ENCODE measurements around the gene E2F8.

The E2F8 gene

DNA sequence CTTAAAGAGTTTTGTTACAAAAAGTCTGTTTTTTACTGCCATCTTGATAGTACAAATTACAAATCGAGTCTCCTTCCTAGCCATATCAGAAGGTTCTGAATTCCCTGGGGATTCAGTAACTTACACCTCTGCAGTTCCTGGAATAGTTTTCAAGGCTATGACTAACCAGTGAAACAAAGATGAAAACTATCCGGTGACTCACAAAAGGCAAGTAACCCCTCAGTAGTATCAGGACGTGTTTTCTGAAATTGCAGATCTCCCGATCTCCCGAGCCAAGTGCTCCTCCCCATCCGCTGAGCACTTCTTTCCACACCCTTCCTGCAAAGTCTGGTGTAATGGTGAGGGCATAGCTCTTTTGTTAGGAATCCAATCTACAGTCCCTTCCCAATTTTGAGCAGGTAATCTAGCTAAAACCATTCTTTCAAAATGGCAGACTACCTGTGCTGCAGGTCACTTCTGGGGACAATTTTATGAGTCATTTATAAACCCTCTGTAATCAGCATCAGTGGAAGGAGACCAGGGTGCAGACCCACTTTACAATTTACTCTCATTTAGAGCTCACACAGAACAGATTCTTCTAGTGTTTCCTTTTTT is 7.7 kb downstream of the E2F8 start:
- TF ChIP-seq, protein P1, sequence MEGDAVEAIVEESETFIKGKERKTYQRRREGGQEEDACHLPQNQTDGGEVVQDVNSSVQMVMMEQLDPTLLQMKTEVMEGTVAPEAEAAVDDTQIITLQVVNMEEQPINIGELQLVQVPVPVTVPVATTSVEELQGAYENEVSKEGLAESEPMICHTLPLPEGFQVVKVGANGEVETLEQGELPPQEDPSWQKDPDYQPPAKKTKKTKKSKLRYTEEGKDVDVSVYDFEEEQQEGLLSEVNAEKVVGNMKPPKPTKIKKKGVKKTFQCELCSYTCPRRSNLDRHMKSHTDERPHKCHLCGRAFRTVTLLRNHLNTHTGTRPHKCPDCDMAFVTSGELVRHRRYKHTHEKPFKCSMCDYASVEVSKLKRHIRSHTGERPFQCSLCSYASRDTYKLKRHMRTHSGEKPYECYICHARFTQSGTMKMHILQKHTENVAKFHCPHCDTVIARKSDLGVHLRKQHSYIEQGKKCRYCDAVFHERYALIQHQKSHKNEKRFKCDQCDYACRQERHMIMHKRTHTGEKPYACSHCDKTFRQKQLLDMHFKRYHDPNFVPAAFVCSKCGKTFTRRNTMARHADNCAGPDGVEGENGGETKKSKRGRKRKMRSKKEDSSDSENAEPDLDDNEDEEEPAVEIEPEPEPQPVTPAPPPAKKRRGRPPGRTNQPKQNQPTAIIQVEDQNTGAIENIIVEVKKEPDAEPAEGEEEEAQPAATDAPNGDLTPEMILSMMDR (IDR thresholded peaks at IDR 0.05; ENCODE audit: low read length, missing control alignments): no peak
- H3K4me3 ChIP-seq (replicated peaks; ENCODE audit: low read depth, low read length): no peak overlapping the region
- DNase-seq (ENCODE audit: low read depth): peak; percentile 88

DNA sequence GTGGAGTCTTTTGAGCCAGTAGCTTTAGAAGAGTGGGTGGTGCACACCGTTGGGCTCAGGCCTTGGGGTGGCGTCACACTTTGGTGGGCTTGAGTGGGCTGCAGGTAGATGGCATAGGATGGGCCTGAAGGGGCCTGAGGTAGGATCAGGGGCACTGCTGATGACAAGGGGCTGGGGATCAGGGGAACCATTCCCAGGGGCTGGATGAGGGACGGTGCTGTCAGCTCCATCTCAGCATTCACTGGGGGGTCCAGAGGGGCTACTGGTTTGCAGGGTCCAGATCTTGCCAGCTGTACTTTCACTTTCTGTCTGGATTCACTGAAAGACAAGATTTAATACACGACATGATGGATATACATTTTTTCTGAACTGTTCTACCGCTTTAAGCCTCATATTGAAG is 11.1 kb downstream of the E2F8 start:
- TF ChIP-seq, protein P1 (IDR thresholded peaks at IDR 0.05; ENCODE audit: low read length, missing control alignments): no peak
- DNase-seq (ENCODE audit: low read depth): no peak
- no peak overlapping the region for H3K4me3 ChIP-seq (replicated peaks; ENCODE audit: low read depth, low read length)

DNA sequence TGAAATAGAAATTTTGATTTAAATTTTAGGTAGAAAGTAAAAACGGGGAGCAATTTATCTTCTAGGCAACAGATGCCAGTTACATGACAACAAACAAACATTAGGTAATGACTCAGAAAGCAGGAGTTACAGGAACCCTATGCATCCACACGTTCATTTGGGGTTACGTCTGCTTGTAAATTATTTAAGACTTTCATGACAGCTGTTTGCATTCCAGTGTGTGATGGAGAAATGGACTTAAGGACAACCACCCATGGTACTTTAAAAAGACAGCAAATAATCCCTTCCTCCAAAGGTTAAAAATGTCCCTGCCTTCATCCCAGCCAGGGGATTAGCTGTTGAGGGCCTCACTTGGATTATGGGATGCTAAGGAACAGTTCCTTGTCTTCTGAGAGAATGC is 11.8 kb downstream of the E2F8 start:
- no peak overlapping the region for H3K4me3 ChIP-seq (replicated peaks; ENCODE audit: low read depth, low read length)
- TF ChIP-seq, protein P1 (IDR thresholded peaks at IDR 0.05; ENCODE audit: low read length, missing control alignments): no peak
- DNase-seq (ENCODE audit: low read depth): no peak

DNA sequence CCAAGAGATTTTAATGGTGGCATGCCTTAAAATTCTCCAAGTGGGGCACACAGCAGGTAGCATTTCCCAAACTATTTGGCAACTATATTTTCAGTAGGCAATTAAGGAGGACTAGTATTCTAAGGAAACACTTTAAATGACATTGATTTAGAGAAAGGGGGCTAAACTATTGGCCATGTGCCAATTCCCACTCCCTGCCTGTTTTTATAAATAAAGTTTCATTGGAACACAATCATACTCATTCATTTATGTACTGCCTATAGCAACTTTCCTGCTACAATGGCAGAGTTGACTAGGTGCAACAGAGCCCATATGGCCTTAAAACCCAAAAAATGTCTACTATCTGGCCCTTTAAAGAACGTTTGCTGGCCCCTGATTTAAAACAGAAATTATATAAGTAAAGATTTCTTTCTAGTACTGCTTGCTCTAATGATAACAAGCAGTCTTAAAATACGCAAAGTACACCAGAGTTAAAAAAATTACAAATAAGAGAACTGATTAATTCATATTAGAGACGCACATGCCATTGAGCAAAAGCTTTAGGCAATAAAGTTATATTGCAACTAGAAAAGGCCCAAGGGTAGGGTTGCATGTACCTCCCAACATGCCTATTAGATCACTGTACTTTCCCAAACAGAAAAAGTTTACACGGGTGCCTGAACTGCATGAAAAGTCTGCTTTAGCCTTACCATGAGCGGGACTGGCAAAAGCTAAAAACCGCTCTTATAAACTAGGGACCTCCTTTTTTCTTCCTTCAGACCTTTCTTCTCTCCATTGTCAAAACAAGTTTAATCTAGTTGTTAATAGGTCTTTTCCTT is 14.2 kb downstream of the E2F8 start:
- TF ChIP-seq, protein P1 (IDR thresholded peaks at IDR 0.05; ENCODE audit: low read length, missing control alignments): no peak
- no peak for DNase-seq (ENCODE audit: low read depth)
- H3K4me3 ChIP-seq (replicated peaks; ENCODE audit: low read depth, low read length): no peak overlapping the region

DNA sequence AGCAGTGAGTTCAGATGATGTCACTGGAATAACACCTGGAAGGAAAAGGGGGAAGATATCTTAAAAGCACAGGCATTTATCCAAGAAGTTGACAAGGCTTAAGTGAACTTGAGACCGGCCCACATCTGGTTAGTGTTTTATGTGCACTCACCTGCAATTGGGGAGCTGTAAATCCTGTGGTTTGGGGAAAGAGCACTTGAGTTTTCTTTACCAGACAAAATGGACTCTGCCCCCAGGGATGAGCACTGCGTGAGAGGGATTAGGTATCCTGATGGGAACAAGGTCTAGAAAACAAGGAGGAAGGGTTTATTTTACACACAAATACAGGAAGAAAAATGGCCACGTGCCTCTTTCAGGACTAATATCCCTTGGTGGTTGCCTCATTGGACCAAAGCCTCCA is 15.2 kb downstream of the E2F8 start:
- H3K4me3 ChIP-seq (replicated peaks; ENCODE audit: low read depth, low read length): no peak overlapping the region
- TF ChIP-seq, protein P1 (IDR thresholded peaks at IDR 0.05; ENCODE audit: low read length, missing control alignments): no peak
- DNase-seq (ENCODE audit: low read depth): no peak

DNA sequence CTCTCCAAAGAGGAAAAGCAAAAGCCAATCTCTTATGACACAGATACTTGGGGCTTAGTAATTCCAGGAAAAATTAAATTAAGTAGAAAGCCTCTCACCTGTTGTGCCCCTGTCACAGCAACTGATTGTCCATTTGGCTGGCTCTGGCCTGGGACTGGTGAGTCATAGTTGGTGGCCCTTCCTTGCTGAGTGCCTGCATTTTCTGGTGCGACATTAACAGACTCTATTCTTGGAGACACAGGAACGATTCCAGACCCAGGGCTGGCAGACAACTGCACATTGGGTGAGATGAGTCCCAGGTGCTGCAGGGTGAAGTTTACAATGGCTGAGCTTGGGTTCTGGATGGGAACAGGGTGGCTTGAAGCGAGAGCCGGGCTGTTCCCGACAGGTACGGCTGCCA is 15.6 kb downstream of the E2F8 start:
- DNase-seq (ENCODE audit: low read depth): no peak
- TF ChIP-seq, protein P1 (IDR thresholded peaks at IDR 0.05; ENCODE audit: low read length, missing control alignments): no peak
- no peak overlapping the region for H3K4me3 ChIP-seq (replicated peaks; ENCODE audit: low read depth, low read length)

Data from fibroblast of pulmonary artery (primary cell).